HG03439 (cell line): ENCODE measurements around the gene MAP2.

Experiments used
- ATAC-seq: cut with Tn5 transposase; IDR thresholded peaks from one replicate; pipeline ENCODE4 v1.9.1; 2021; ENCODE audit warnings: mild to moderate bottlenecking, moderate library complexity; ENCODE audit not compliant: unreplicated experiment

MAP2 gene

DNA sequence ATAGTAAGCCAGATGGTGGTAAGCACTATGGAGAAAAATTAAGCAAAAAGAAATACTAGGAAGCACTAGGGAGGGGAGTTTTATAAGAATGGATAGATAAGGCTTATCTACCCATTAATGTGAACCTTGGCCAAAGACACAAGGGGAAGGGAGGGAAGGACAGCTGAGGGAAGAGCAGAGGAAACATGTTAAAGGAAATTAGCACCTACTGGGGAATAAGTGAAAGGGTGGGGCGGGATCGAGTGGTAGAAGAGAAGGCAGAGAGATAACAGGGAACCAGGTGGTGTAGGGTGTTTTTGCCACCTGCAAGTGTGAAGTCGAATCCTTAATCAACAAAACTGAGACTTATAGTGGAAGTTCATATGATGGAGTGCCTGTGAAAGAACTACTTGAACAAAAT lies 349.5 kb downstream of the MAP2 start:
- ATAC-seq: no peak
